NCI-H524 (cell line): ENCODE results near the gene LRRK1.

Experiments
- DNase-seq, 2 experiments: peaks; one replicate each; lab custom pipeline; 2025; lab: John Stamatoyannopoulos, UW

LRRK1 gene

GRCh38 chr15:100909989-100910955 lies 8.9 kb upstream of the LRRK1 start:
- DNase-seq: no peak

GRCh38 chr15:100911086-100911485 lies 8.1 kb upstream of the LRRK1 start:
- DNase-seq: no peak

DNA sequence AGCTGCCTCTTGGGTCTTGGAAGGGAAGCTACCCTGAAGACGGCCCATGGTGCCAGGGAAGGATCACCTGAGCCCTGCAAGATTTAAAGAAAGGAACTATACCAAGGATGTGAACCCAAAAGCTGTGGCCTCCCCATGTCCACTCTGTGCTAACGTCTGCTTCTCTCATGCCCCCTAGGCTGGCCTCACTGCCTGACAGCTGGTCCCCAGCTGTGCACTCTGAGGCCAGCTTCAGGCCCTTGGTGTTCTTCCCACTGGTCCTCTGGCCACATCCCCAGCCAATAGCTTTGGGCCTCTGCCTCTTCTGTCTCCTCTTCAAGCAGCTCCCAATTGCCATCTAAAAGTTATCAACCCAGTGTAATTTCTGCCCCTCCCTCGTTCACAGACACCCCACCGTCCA lies 5.2 kb upstream of the LRRK1 start:
- DNase-seq: no peak

- no peak for DNase-seq
Observed at GRCh38 chr15:100914876-100915275, 4.3 kb upstream of the LRRK1 start.

GRCh38 chr15:100918034-100918689 lies 995 bp upstream of the LRRK1 start:
- DNase-seq: peak; percentile 59 to 85

DNA sequence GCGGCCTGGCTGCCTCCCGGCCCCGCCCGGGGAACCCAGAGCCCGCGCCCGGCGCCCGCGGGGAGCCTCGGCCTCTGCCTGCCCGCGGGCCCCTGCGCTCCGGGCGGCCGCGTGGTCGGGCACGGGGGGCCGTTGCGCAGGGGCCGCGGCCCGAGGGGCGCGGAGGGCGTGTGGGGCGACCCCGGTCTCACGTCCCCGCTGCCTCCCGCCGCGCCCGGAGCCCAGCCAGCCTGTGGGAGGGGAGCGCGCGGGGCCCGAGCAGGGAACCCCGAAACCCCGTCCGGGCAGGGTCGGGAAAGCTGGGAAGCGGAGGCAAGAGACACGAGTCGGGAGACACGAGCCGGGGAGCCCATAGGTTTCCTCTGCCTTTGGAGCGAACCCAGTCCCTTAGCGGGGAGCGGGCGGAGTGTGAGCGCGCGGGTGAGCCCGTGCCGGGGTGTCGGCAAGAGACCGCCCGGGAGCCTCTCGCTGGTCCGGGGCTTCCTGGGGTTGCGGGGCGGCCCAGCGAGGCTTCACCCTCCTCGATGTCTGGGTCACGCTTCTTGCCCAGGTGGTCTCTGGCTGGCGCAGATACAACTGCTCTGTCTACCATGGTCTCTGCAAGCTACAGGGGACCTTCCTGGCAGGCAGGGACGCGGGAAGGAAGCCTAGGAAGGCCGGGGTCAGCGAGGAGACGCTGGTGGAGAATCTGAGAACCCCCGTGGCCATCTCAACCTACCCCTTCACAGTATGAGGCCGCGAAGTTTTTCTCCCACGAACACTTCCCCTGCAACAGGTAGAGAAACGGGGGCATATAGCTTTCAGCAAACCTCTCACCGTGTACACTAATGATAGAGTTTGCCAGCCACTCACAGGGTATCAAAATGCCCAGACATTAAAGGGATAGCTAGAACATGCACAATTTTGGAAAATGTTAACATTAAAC lies 586 bp downstream of the LRRK1 start:
- peak in 1 of 2 experiments; percentile 34 for DNase-seq

- no peak for DNase-seq
Observed at GRCh38 chr15:100920516-100921135, 1.5 kb downstream of the LRRK1 start.

GRCh38 chr15:100922192-100923040 lies 3.3 kb downstream of the LRRK1 start:
- DNase-seq: no peak

DNA sequence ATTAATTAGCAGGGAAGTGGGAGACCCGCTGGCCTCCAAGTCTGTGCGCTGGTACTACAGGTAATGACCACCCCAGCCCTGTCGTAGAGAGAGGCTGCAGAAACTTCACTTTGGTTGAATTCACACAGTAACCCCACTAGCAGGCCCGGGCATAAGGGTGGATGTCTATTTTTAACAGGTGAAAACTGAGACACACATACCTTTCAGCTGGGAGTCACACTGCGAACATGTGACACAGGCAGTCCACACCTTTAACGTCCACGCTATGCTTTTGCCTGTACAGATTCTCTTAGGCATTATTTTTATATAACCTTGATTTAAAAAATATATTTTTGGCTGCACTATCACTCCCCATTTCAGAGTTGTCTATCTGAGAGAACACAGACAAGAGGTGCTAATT lies 3.9 kb downstream of the LRRK1 start:
- DNase-seq: no peak

DNA sequence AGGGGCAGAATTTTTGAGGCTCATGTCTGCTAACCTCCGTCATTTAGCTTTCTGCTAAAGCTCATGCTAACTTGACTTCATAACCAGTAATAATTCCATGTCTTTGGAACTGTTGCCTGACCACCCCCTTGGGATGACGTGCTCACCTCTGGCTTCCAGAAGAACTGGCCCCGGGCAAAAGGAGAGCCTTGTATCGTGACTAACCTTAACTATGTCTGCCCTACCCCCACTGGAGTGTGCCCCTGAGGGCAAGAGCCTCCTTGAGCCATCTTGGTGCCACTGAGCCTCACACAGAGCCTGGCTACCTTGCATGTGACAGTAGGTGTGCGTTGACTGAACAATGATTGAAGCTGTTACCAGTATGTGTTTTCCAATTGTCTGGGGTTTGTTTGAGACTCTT lies 4.7 kb downstream of the LRRK1 start:
- DNase-seq: no peak

GRCh38 chr15:100924436-100924835 lies 5.3 kb downstream of the LRRK1 start:
- DNase-seq: no peak

- no peak for DNase-seq
Observed at GRCh38 chr15:100925480-100925879, 6.3 kb downstream of the LRRK1 start.

- DNase-seq: no peak
Observed at GRCh38 chr15:100926258-100926657, 7.1 kb downstream of the LRRK1 start.

DNA sequence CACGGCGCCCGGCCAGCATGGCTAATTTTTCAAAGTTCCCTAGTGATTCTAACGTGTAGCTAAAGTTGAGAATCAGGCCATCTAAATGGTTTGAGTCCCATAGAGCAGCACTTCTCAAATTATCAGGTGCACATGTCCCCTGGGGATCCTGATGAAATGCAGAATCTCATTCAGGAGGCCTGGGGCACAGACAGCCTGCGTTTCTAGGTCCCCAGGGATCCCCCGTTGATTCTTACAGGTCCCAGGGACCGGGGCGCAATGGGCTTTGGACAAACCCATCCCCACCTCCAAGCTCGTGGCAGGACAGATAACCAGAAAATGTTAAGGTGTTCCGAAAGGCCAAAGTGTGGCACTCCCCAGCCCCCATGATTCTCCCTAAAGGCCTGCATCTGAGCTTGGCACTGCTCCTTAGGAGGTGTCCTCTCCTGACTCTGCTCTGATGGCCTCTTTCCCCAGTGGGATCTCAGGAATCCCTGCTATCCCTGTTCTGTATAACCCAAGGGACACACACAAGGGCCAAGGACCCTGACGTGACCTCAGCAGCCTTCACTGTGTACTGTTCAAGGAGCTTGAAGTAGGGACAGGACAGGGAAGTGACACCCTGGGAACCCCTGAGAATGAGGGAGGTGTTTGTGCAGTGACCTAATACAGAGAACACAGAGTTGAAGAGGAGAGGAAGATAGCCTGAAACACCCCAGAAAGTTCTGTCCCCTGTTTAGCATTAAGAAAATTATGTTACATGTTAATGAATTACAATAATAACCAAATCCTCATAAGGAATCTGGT lies 8.0 kb downstream of the LRRK1 start:
- DNase-seq: no peak

- DNase-seq: no peak
Observed at GRCh38 chr15:100928632-100929280, 9.6 kb downstream of the LRRK1 start.

- DNase-seq: peak; percentile 45 to 77
Observed at GRCh38 chr15:100929641-100930042, 10.5 kb downstream of the LRRK1 start.

GRCh38 chr15:100930306-100930848 lies 11.2 kb downstream of the LRRK1 start:
- peak in 1 of 2 experiments; percentile 50 for DNase-seq

DNA sequence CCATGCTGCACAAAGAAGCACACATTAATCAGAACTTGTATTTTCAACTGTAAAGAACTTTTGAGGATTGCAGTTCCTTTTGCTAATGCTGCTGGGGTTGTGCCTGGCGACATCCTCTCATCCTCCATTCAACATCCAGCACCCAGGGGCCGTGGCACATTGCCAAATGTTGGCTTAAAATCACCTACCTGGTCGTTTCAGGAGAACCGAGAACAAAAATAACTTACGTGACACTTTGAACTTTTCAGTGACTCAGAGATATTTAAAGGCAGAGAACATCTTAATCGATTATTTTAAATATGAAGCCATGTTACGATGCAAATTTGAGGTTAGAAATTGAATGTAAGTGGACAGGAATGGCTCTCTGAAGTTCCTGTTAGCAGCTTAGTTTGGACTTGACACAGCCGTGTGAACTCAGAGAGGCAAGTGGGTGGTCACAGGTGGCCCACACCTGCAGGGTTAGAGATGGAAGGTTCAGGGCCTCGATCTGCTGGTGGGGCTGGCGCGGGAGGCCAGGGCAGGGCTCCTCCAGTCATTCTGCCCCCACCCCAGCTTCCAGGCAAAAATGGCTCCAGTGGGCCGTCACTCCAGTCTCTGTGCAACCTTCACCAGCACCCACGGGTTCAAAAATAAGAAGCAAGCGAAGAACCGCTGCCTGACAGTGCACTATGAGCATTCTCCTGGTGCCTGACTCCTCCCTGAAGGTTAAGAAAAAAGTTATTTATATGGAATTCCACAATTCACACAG lies 12.2 kb downstream of the LRRK1 start:
- DNase-seq: no peak
